ENCODE results near the gene SMYD2.

Gene SMYD2

GRCh38 chr1:214384373-214385079, 103.6 kb downstream of the SMYD2 start:
- no peak for DNase-seq (ENCODE audit: extremely low read depth in 1 of 2, low read depth in 1 of 2)

- no peak for DNase-seq (ENCODE audit: extremely low read depth in 1 of 2, low read depth in 1 of 2)
Observed at GRCh38 chr1:214385428-214385827, 104.5 kb downstream of the SMYD2 start.

- DNase-seq (ENCODE audit: extremely low read depth in 1 of 2, low read depth in 1 of 2) = no peak
Observed at GRCh38 chr1:214386333-214386732, 105.4 kb downstream of the SMYD2 start.
